K562 (cell line): ENCODE measurements around the gene BRINP1. TPM values are rescaled to one million over a fixed set of nuclear protein-coding genes. Genes with fewer than 3 reads are reported as not detected.

Experiments used
- ATAC-seq: fragments of 200-7000 bp; cut with Tn5 transposase; 3 replicates; pipeline ENCODE4 v1.9.1; 2020; ENCODE audit warnings: moderate library complexity
- BruUV-seq: library from RNA; stranded (reverse); fragments of 400-500 nt; replicated peaks from 2 replicates; lab custom pipeline; 2021; lab: Mats Ljungman, UMichigan
- CTCF ChIA-PET: fragments of 300-600 bp; formaldehyde crosslinking; extraction: SDS; loops from one replicate; lab custom pipeline; 2021; ENCODE audit warnings: low intra/inter-chr PET ratio; lab: Yijun Ruan, JAX
- POLR2A ChIA-PET: fragments of 300-600, 350-650 bp; sonication (Branson Sonifier 250); formaldehyde crosslinking; extraction: SDS; loops from one replicate; lab custom pipeline; 2021; ENCODE audit warnings: antibody characterized with exemption, inconsistent platforms; lab: Yijun Ruan, JAX
- DNase-seq, 4 experiments: peaks; one replicate each; pipeline versions ENCODE4 v3.0.0 to v3.0.0-alpha.2; 2011 to 2018; ENCODE audit warnings: low spot score in 3 of 4, mixed read lengths in 3 of 4; ENCODE audit errors: extremely low read depth in 1 of 4
- FAIRE-seq: peaks from 2 replicates; lab custom pipeline; 2011; peaks lifted over from hg19 to GRCh38; lab: Jason Lieb, UNC
- H2AFZ ChIP-seq: 2 replicates; pipeline ENCODE4 v1.6.0; 2011; ENCODE audit warnings: low read depth, low read length, control low read depth, inconsistent platforms
- H3K27ac ChIP-seq: fragments of 200-600 bp; 3 replicates; pipeline ENCODE4 v1.8.0; 2011; ENCODE audit warnings: low read depth, mild to moderate bottlenecking, control low read depth, inconsistent platforms, low read length, moderate library complexity, mixed read lengths; ENCODE audit errors: extremely low read depth
- H3K27me3 ChIP-seq, 2 experiments: fragments of 300-600 bp in 1 of 2; 2 replicates in 1 of 2; 3 replicates in 1 of 2; pipeline versions ENCODE4 v1.6.0 to v1.8.0; 2011; ENCODE audit warnings: inconsistent platforms in 2 of 2, low read length in 2 of 2, mild to moderate bottlenecking in 1 of 2, mixed read lengths in 1 of 2, moderate library complexity in 1 of 2; ENCODE audit not compliant: control insufficient read depth in 2 of 2, insufficient read depth in 2 of 2
- H3K36me3 ChIP-seq: fragments of 300-600 bp; 3 replicates; pipeline ENCODE4 v1.8.0; 2011; ENCODE audit warnings: mild to moderate bottlenecking, low read length, inconsistent platforms; ENCODE audit not compliant: control insufficient read depth, insufficient read depth
- H3K4me1 ChIP-seq, 2 experiments: fragments of 200-600 bp in 1 of 2; replicated peaks in 1 of 2; 2 replicates in 1 of 2; 3 replicates in 1 of 2; pipeline versions ENCODE4 v1.5.1 to v1.8.0; 2011; ENCODE audit warnings: inconsistent platforms in 2 of 2, low read length in 2 of 2, mild to moderate bottlenecking in 1 of 2, mixed read lengths in 1 of 2, moderate library complexity in 1 of 2; ENCODE audit not compliant: control insufficient read depth in 2 of 2, insufficient read depth in 2 of 2
- H3K4me2 ChIP-seq: 2 replicates; pipeline ENCODE4 v1.6.1; 2011; ENCODE audit warnings: low read length, control low read depth, inconsistent platforms, mixed read lengths; ENCODE audit not compliant: insufficient read depth
- H3K4me3 ChIP-seq: fragments of 200-600 bp; sonication (generic), shearing (Covaris generic); 2 replicates; pipeline ENCODE4 v1.5.1; 2016; ENCODE audit warnings: control low read depth, inconsistent platforms
- H3K79me2 ChIP-seq: fragments of 200-600 bp; 3 replicates; pipeline ENCODE4 v1.8.0; 2011; ENCODE audit warnings: low read length, inconsistent platforms; ENCODE audit not compliant: control insufficient read depth, insufficient read depth
- H3K9ac ChIP-seq, 2 experiments: 2 replicates each; pipeline versions ENCODE4 v1.6.0 to v1.6.1; 2011; ENCODE audit warnings: low read depth in 2 of 2, low read length in 2 of 2, control low read depth in 1 of 2, inconsistent platforms in 1 of 2, mild to moderate bottlenecking in 1 of 2, mixed read lengths in 1 of 2; ENCODE audit not compliant: insufficient read depth in 1 of 2
- H3K9me1 ChIP-seq: one replicate; pipeline ENCODE4 v1.6.0; 2011; ENCODE audit warnings: inconsistent platforms, mild to moderate bottlenecking, low read length, moderate library complexity; ENCODE audit not compliant: control insufficient read depth, insufficient read depth
- H3K9me3 ChIP-seq: replicated peaks from 2 replicates; pipeline ENCODE4 v1.5.1; 2011; ENCODE audit warnings: low read depth, low read length, inconsistent platforms; ENCODE audit not compliant: control insufficient read depth, insufficient read depth
- H4K20me1 ChIP-seq: replicated peaks from 2 replicates; pipeline ENCODE4 v1.6.1; 2011; ENCODE audit warnings: low read length, inconsistent platforms, mixed read lengths; ENCODE audit not compliant: control insufficient read depth, insufficient read depth
- BACH1 ChIP-seq: fragments of 200-800 bp; sonication (Bioruptor generic); IDR thresholded peaks from 2 replicates; pipeline ENCODE4 v1.6.1; 2016; ENCODE audit warnings: missing genetic modification characterization, missing compliant biosample characterization
- DEAF1 ChIP-seq: fragments of 450-650 bp; formaldehyde crosslinking; IDR thresholded peaks from 2 replicates; pipeline ENCODE4 v1.4.0; 2020; ENCODE audit warnings: mild to moderate bottlenecking, moderate library complexity
- JUNB ChIP-seq: fragments of 450-650 bp; formaldehyde crosslinking; conservative IDR thresholded peaks from 2 replicates; pipeline ENCODE4 v1.4.0; 2020; ENCODE audit warnings: mild to moderate bottlenecking
- PKNOX1 ChIP-seq: fragments of 450-650 bp; IDR thresholded peaks from 2 replicates; pipeline ENCODE4 v1.6.1; 2016
- RBM25 ChIP-seq: fragments of 200-400 bp; formaldehyde crosslinking; IDR thresholded peaks from 2 replicates; pipeline ENCODE4 v1.6.1; 2018; ENCODE audit warnings: low read length, low read depth, moderate library complexity; ENCODE audit not compliant: severe bottlenecking
- RNF2 ChIP-seq: sonication (generic); IDR thresholded peaks from 2 replicates; pipeline ENCODE4 v1.6.1; 2016
- ZNF224 ChIP-seq: sonication (generic); formaldehyde crosslinking; IDR thresholded peaks from 2 replicates; pipeline ENCODE4 v1.8.0; 2022; ENCODE audit warnings: mild to moderate bottlenecking, missing genetic modification reagents
- ZNF324 ChIP-seq: fragments of 250-450 bp; sonication (Bioruptor Pico); IDR thresholded peaks from 2 replicates; pipeline ENCODE4 v1.4.0; 2020; ENCODE audit warnings: mild to moderate bottlenecking
- ZNF347 ChIP-seq: fragments of 450-650 bp; formaldehyde crosslinking; IDR thresholded peaks from 2 replicates; pipeline ENCODE4 v1.4.0; 2020; ENCODE audit warnings: low read depth, mild to moderate bottlenecking, moderate library complexity
- ZNF57 ChIP-seq: fragments of 450-650 bp; formaldehyde crosslinking; IDR thresholded peaks from 2 replicates; pipeline ENCODE4 v1.4.0; 2020; ENCODE audit warnings: mild to moderate bottlenecking, moderate library complexity
- WGBS: fragments of 100-300 bp; shearing (Covaris generic); methylation state at CpG from one replicate; pipeline ENCODE4 v1.1.6; 2016; ENCODE audit warnings: low coverage, mixed read lengths; ENCODE audit not compliant: insufficient coverage; ENCODE audit errors: missing lambda C conversion rate; 5-methylcytosine and 5-hydroxymethylcytosine counted together
- in situ Hi-C: fragments of 300-500 bp; cut with MboI; formaldehyde crosslinking; loops from 4 replicates; pipeline ENCODE4 v1.15.0; 2018; ENCODE audit warnings: inconsistent platforms, mixed read lengths
- intact Hi-C: fragments of 100-400 bp; cut with micrococcal nuclease; formaldehyde crosslinking; loops from 2 replicates; pipeline ENCODE4 v1.14.2; 2022
- polyA plus RNA-seq, 8 experiments: library from polyadenylated mRNA; depleted of rRNA in 4 of 8; stranded (reverse) in 5 of 8; unstranded in 3 of 8; fragments of >200 nt; fragmentation: Nextera tagmentation in 2 of 8; fragmentation: Illumina TruSeq in 1 of 8; extraction: Ambion mirVana in 2 of 8; extraction: Trizol in 1 of 8; gene quantifications; 2 replicates each; pipeline versions ENCODE4 v1.2.1 to v1.2.3, GENCODE V29; 2011 to 2014; ENCODE audit warnings: inconsistent platforms in 1 of 8, missing spikeins in 1 of 8
- total RNA-seq, 7 experiments: library from RNA; depleted of rRNA in 6 of 7; stranded (reverse); fragments of >200 nt in 6 of 7; fragmentation: Illumina TruSeq in 2 of 7; extraction: Trizol in 2 of 7; gene quantifications; 2 replicates each; pipeline versions ENCODE4 v1.2.1 to v1.2.3, GENCODE V29; 2011 to 2021; ENCODE audit warnings: low replicate concordance in 1 of 7
- TF ChIP-seq, protein P1 (sequence below): sonication (generic); formaldehyde crosslinking; IDR thresholded peaks from 2 replicates; pipeline ENCODE4 v1.8.0; 2022; ENCODE audit warnings: mild to moderate bottlenecking, low read depth, missing genetic modification reagents
- TF ChIP-seq, protein P2 (sequence below): fragments of 200-800 bp; sonication (Bioruptor generic); IDR thresholded peaks from 2 replicates; pipeline ENCODE4 v1.6.1; 2017; ENCODE audit warnings: missing genetic modification characterization, missing compliant biosample characterization

Gene BRINP1
- total and polyA plus RNA-seq, 9 of the 15 experiments (the other 6 are each of a cell fraction or from before 2014, with no cell fraction given), result not detected

DNA sequence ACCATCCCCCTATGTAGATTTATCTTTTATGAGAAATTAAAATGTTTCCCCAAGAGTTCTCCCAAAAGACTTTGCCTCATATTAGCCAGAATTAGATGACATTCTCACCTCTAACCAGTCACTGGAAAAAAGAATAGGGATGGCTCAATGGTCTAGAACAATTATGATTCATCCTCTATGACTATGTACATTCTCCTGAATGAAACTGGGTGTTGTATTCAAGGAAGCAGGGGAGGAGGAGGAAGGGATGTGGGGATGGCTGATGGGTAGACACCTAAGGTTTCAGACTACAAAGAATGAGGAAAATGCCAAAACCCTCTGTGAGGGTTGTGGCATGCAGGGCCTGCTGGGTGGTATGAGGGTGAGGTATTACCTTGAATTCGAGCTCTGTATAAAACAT lies 49.5 kb upstream of the BRINP1 start:
- ATAC-seq (no peak), FAIRE-seq (no peak), DNase-seq (no peak)
- Histone ChIP-seq H3K9ac (no peak overlapping the region), H4K20me1 (no peaks in the 10 kb centered on the region), H3K4me3 (no peak overlapping the region), H3K4me2 (no peak overlapping the region), H3K79me2 (no peaks in the 10 kb centered on the region), H3K36me3 (no peaks in the 10 kb centered on the region), H3K27ac (no peak overlapping the region), H3K9me1 (no peaks in the 10 kb centered on the region), H3K9me3 (0 out of 2 replicates have a peak, but pooled peaks cover 3% of the 10 kb centered on the region), H3K27me3 (no peaks in the 10 kb centered on the region), H2AFZ (no peak overlapping the region), H3K4me1 (no peaks in the 10 kb centered on the region)
- BruUV-seq, result no TSS peak
- in situ Hi-C loops (no loop called here), intact Hi-C loops (no loop called here)
- ChIA-PET CTCF (no interaction called here), POLR2A (no interaction called here)
- WGBS, result 0% methylated on average over 1 of the region's 1 CpG
- TF ChIP-seq RBM25 (no peak), DEAF1 (CRISPR knock-in tag) (no peak), BACH1 (tag) (no peak), ZNF224 (CRISPR knock-in tag) (no peak), ZNF347 (CRISPR knock-in tag) (no peak), PKNOX1 (no peak), JUNB (CRISPR knock-in tag) (no peak), RNF2 (no peak), ZNF324 (CRISPR knock-in tag) (no peak), ZNF57 (CRISPR knock-in tag) (no peak)
- TF ChIP-seq, protein P1, sequence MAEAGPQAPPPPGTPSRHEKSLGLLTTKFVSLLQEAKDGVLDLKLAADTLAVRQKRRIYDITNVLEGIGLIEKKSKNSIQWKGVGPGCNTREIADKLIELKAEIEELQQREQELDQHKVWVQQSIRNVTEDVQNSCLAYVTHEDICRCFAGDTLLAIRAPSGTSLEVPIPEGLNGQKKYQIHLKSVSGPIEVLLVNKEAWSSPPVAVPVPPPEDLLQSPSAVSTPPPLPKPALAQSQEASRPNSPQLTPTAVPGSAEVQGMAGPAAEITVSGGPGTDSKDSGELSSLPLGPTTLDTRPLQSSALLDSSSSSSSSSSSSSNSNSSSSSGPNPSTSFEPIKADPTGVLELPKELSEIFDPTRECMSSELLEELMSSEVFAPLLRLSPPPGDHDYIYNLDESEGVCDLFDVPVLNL (CRISPR knock-in tag), result no peak
- TF ChIP-seq, protein P2, sequence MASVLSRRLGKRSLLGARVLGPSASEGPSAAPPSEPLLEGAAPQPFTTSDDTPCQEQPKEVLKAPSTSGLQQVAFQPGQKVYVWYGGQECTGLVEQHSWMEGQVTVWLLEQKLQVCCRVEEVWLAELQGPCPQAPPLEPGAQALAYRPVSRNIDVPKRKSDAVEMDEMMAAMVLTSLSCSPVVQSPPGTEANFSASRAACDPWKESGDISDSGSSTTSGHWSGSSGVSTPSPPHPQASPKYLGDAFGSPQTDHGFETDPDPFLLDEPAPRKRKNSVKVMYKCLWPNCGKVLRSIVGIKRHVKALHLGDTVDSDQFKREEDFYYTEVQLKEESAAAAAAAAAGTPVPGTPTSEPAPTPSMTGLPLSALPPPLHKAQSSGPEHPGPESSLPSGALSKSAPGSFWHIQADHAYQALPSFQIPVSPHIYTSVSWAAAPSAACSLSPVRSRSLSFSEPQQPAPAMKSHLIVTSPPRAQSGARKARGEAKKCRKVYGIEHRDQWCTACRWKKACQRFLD (CRISPR knock-in tag), result no peak
